Suprapubic skin (tissue), 4 donors: ENCODE measurements around the gene TMEM135.

Experiments used
- CTCF ChIP-seq, 2 donors: fragments of 200-600 bp in 1 of 2; fragments of 450-650 bp in 1 of 2; sonication (generic) in 1 of 2; IDR thresholded peaks; one replicate each; pipeline ENCODE4 v1.5.1; 2016 to 2019; ENCODE audit warnings: antibody characterized with exemption in 2 of 2, mild to moderate bottlenecking in 1 of 2, moderate library complexity in 1 of 2
- EP300 ChIP-seq: sonication (generic); formaldehyde crosslinking; IDR thresholded peaks from one replicate; pipeline ENCODE4 v1.6.1; 2017; ENCODE audit warnings: antibody characterized with exemption
- POLR2A ChIP-seq, 2 donors: fragments of 450-650 bp; IDR thresholded peaks; one replicate each; pipeline ENCODE4 v1.6.1; 2017; ENCODE audit warnings: antibody characterized with exemption in 2 of 2, mild to moderate bottlenecking in 2 of 2, moderate library complexity in 2 of 2
- POLR2AphosphoS5 ChIP-seq, 3 donors: sonication (generic); formaldehyde crosslinking; IDR thresholded peaks; one replicate each; pipeline ENCODE4 v1.6.1; 2017; ENCODE audit warnings: antibody characterized with exemption in 3 of 3

- TF ChIP-seq POLR2AphosphoS5 (IDR thresholded peaks at IDR 0.05) (no peak), CTCF (IDR thresholded peaks at IDR 0.05) (peak; percentile 28 to 38), EP300 (no peak), POLR2A (IDR thresholded peaks at IDR 0.05) (no peak)
Observed at GRCh38 chr11:87290304-87290922, 252.7 kb downstream of the TMEM135 start.
